ENCODE data around the gene EVA1C. TPM values are rescaled to one million over a fixed set of nuclear protein-coding genes. Genes with fewer than 3 reads are reported as not detected.
"Not testable (repeated sequence)": the region's sequence is repeated elsewhere in the genome, so short reads cannot be mapped to it uniquely, and the experiment has no call there.

The EVA1C gene
- total RNA-seq, 1 experiment from 2014 or later = 22.2 TPM

GRCh38 chr21:32427958-32428623 lies 15.6 kb downstream of the EVA1C start:
- no peak for DNase-seq (ENCODE audit: unreplicated experiment)
- Mint-ChIP-seq H3K27me3 (ENCODE audit: insufficient read depth, unreplicated experiment) (no peaks in the 10 kb centered on the region), H3K9me3 (ENCODE audit: unreplicated experiment) (no peaks in the 10 kb centered on the region), H3K4me1 (ENCODE audit: insufficient read depth, unreplicated experiment) (peaks cover 17% of the 10 kb centered on the region), H3K36me3 (ENCODE audit: insufficient read depth, unreplicated experiment) (peaks cover 16% of the 10 kb centered on the region), H3K27ac (ENCODE audit: low read depth, unreplicated experiment) (peak overlapping the region; percentile 69), H3K4me3 (ENCODE audit: unreplicated experiment) (no peak overlapping the region)
- intact Hi-C loops (cut with micrococcal nuclease) = no loop called here
- ChIA-PET POLR2A (no interaction called here), CTCF (interaction anchor here (0.7 to 1.5 kb wide), 2 partner anchors 102 to 173 kb away, joined by 3 to 8 read pairs; no protein-coding TSS in a partner anchor)
- no TSS peak for BruUV-seq (replicated peaks)
- no peak for TF ChIP-seq CTCF (IDR thresholded peaks at IDR 0.05; ENCODE audit: unreplicated experiment)

- POLR2A ChIA-PET = interaction anchor here (0.7 kb wide), 1 partner anchor 576 kb away, joined by 3 read pairs; no protein-coding TSS in a partner anchor
- DNase-seq (ENCODE audit: unreplicated experiment); H3K4me1 Mint-ChIP-seq (ENCODE audit: insufficient read depth, unreplicated experiment); H3K4me3 Mint-ChIP-seq (ENCODE audit: unreplicated experiment); H3K36me3 Mint-ChIP-seq (ENCODE audit: insufficient read depth, unreplicated experiment); intact Hi-C loops (cut with micrococcal nuclease); H3K27ac Mint-ChIP-seq (ENCODE audit: low read depth, unreplicated experiment); H3K9me3 Mint-ChIP-seq (ENCODE audit: unreplicated experiment); H3K27me3 Mint-ChIP-seq (ENCODE audit: insufficient read depth, unreplicated experiment); BruUV-seq (replicated peaks): not testable (repeated sequence)
- CTCF ChIA-PET = interaction anchor here (0.5 kb wide), 1 partner anchor 134 kb away, joined by 3 read pairs; no protein-coding TSS in a partner anchor
These were observed 20.6 kb downstream of the EVA1C start for GRCh38 chr21:32432982-32433660.

- CTCF ChIA-PET = interaction anchor here (0.7 kb wide), 1 partner anchor 133 kb away, joined by 3 read pairs; no protein-coding TSS in a partner anchor
- no TSS peak for BruUV-seq (replicated peaks)
- intact Hi-C loops (cut with micrococcal nuclease) = no loop called here
These were observed 25.2 kb downstream of the EVA1C start for GRCh38 chr21:32437729-32438128.

GRCh38 chr21:32442566-32443318 lies 30.2 kb downstream of the EVA1C start:
- DNase-seq (ENCODE audit: unreplicated experiment) = peak; percentile 84
- no peak overlapping the region for H3K4me3 Mint-ChIP-seq (ENCODE audit: unreplicated experiment)
- peaks cover 7% of the 10 kb centered on the region for H3K4me1 Mint-ChIP-seq (ENCODE audit: insufficient read depth, unreplicated experiment)
- H3K9me3 Mint-ChIP-seq (ENCODE audit: unreplicated experiment) = peaks cover 9% of the 10 kb centered on the region
- H3K27me3 Mint-ChIP-seq (ENCODE audit: insufficient read depth, unreplicated experiment) = no peaks in the 10 kb centered on the region
- BruUV-seq (replicated peaks) = no TSS peak
- CTCF ChIA-PET = interaction anchor here (0.6 to 0.8 kb wide), 2 partner anchors 41 to 52 kb away, joined by 4 to 5 read pairs; no protein-coding TSS in a partner anchor
- H3K36me3 Mint-ChIP-seq (ENCODE audit: insufficient read depth, unreplicated experiment) = peaks cover 25% of the 10 kb centered on the region
- POLR2A ChIA-PET = no interaction called here
- TF ChIP-seq CTCF (IDR thresholded peaks at IDR 0.05; ENCODE audit: unreplicated experiment) = no peak
- peak overlapping the region; percentile 70 for H3K27ac Mint-ChIP-seq (ENCODE audit: low read depth, unreplicated experiment)
- intact Hi-C loops (cut with micrococcal nuclease) = no loop called here

More at GRCh38 chr21:32437729-32438128, 25.2 kb downstream of the EVA1C start:
- H3K36me3 Mint-ChIP-seq (ENCODE audit: insufficient read depth, unreplicated experiment) = peaks cover 11% of the 10 kb centered on the region
- POLR2A ChIA-PET = interaction anchor here (1.3 kb wide), 1 partner anchor 162 kb away, joined by 4 read pairs; no protein-coding TSS in a partner anchor
- H3K4me1 Mint-ChIP-seq (ENCODE audit: insufficient read depth, unreplicated experiment) = peaks cover 10% of the 10 kb centered on the region
- no peak overlapping the region for H3K4me3 Mint-ChIP-seq (ENCODE audit: unreplicated experiment)
- DNase-seq (ENCODE audit: unreplicated experiment) = no peak
- H3K9me3 Mint-ChIP-seq (ENCODE audit: unreplicated experiment) = no peaks in the 10 kb centered on the region
- no peak overlapping the region for H3K27ac Mint-ChIP-seq (ENCODE audit: low read depth, unreplicated experiment)
- no peaks in the 10 kb centered on the region for H3K27me3 Mint-ChIP-seq (ENCODE audit: insufficient read depth, unreplicated experiment)
- TF ChIP-seq CTCF (IDR thresholded peaks at IDR 0.05; ENCODE audit: unreplicated experiment) = no peak
